Renal cortex interstitium (tissue), 11 donors: ENCODE results near the gene ADRB1. TPM values are rescaled to one million over a fixed set of nuclear protein-coding genes. Genes with fewer than 3 reads are reported as not detected.

Source experiments
- DNase-seq, 11 donors: peaks; one replicate each; pipeline ENCODE4 v3.0.0-alpha.2; 2013; ENCODE audit warnings: low read depth in 9 of 11, low spot score in 4 of 11; ENCODE audit errors: extremely low read depth in 1 of 11
- polyA plus RNA-seq, 3 donors: library from polyadenylated mRNA; unstranded; fragments of 120-200 nt; gene quantifications; one replicate each; pipeline ENCODE4 v1.2.1, GENCODE V29; 2013; ENCODE audit not compliant: insufficient read length in 3 of 3

The ADRB1 gene
- polyA plus RNA-seq, 3 donors = 0.08 TPM; not detected in 2

DNA sequence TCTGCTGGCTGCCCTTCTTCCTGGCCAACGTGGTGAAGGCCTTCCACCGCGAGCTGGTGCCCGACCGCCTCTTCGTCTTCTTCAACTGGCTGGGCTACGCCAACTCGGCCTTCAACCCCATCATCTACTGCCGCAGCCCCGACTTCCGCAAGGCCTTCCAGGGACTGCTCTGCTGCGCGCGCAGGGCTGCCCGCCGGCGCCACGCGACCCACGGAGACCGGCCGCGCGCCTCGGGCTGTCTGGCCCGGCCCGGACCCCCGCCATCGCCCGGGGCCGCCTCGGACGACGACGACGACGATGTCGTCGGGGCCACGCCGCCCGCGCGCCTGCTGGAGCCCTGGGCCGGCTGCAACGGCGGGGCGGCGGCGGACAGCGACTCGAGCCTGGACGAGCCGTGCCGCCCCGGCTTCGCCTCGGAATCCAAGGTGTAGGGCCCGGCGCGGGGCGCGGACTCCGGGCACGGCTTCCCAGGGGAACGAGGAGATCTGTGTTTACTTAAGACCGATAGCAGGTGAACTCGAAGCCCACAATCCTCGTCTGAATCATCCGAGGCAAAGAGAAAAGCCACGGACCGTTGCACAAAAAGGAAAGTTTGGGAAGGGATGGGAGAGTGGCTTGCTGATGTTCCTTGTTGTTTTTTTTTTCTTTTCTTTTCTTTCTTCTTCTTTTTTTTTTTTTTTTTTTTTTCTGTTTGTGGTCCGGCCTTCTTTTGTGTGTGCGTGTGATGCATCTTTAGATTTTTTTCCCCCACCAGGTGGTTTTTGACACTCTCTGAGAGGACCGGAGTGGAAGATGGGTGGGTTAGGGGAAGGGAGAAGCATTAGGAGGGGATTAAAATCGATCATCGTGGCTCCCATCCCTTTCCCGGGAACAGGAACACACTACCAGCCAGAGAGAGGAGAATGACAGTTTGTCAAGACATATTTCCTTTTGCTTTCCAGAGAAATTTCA lies 1.7 kb downstream of the ADRB1 start:
- DNase-seq = peak in 2 of 11 donors; percentile 17 to 26

- DNase-seq = no peak
Observed at GRCh38 chr10:114046087-114046458, 2.4 kb downstream of the ADRB1 start.

DNA sequence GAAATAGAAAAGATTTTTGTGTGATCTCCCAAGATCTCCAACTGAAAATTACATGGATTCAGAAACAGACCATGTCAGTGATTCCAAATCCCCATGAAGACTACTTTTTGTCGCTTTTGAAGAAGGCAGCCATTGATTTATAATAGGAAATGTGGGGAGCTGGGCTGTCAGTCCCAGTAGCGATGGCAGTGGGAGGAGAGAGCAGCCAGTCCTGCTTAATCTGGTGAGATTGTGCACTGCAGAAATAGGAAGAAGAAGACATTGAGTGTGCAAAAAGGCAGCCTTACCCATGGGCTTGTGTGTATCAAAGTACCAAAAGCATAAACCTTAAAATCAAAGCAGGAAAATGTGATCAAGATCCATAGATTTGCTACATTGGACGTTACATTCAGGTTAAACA lies 4.8 kb downstream of the ADRB1 start:
- DNase-seq = no peak

- DNase-seq = no peak
Observed at GRCh38 chr10:114051714-114052113, 8.0 kb downstream of the ADRB1 start.

DNA sequence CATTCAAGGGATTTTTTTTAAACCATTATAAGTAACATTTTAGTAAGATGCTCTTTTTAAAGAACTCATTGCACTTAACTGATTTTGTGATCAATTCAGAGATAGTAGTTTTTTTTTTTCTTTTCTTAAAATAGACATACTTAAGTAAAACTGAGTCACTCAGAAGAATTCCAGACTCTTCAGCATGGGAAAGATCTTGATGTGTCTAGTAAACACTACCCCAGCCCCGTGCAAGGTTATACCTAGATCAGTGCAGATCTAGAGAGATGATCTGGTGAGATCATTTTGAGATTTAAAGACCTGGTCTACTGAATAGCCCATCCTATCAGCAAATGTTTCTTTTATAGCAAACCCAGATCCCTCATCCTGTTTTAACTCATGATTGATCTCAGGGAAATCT lies 8.6 kb downstream of the ADRB1 start:
- DNase-seq = no peak

DNA sequence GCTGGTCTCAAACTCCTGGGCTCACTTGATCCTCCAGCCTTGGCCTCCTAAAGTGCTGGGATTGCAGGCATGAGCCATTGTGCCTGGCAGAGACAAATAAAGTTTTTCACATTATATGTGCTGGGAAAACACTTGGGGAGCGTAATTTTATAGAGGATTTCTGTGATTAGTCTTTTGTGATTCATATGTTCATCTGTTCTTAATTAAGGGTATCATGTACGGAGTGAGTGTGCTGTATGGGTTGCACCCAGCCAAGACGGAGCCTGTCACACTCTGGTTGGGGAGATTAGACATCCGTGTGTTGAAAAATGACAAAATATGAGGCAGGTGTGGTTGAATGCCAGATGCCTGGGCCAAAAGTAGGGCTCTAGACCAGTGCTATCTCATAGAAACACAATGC lies 10.3 kb downstream of the ADRB1 start:
- no peak for DNase-seq

- no peak for DNase-seq
Observed at GRCh38 chr10:114057855-114058254, 14.2 kb downstream of the ADRB1 start.

DNA sequence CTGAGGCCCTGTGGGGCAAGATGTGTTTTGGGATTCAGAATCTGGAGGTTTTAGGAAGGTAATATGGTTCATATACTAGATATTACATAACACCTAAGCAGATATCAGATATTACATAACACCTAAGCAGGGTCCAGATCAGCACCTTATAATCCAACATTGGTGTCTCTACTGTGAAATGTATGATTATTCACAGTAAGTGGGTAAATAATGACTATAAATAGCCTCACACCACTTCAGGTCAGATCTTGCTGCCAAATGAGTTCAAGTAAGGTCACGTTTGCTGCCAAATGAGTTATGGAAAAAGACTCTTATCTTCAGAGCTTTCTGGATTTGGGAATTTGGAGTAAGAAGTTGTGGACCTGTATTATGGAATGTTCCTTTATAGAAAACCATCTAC lies 14.6 kb downstream of the ADRB1 start:
- no peak for DNase-seq

GRCh38 chr10:114059561-114059960 lies 15.9 kb downstream of the ADRB1 start:
- DNase-seq = no peak

- no peak for DNase-seq
Observed at GRCh38 chr10:114060456-114060855, 16.8 kb downstream of the ADRB1 start.

DNA sequence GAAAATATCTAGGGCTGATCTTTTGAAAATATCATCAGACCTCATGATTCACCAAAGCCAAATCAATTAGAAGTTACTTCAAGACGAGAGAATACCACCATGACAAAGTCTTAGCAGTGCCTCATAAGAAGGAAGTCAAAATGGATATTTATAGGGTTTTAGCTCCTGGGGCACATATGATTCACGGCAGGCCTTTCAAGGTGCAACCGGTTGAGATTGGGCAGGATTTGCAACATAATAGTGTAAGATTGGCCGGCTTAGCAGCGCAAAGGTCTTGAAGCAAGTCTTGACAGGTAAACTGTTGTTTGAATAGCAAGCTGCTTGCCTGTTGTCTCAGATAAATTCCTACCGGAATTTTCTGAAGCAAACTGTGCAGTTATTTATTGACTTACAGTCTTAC lies 17.5 kb downstream of the ADRB1 start:
- no peak for DNase-seq

DNA sequence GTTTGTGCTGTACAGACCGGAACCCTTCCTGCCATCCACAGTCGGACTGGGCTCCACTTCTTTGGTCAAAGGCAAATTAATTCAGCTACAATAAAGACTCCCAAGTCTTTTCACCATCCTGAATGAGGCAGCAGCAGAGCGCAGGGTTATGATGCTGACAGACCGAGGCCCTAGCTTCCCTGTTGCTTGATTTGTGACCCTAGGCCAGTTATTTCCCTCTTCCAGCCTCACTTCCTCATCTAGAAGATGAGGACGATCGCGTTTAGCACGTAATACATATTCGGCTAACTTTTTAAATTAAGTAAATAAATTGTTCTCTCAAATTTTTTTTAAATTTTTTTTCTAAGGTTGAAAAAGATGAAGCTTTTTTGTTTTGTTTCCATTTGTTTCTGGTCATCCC lies 18.1 kb downstream of the ADRB1 start:
- no peak for DNase-seq

DNA sequence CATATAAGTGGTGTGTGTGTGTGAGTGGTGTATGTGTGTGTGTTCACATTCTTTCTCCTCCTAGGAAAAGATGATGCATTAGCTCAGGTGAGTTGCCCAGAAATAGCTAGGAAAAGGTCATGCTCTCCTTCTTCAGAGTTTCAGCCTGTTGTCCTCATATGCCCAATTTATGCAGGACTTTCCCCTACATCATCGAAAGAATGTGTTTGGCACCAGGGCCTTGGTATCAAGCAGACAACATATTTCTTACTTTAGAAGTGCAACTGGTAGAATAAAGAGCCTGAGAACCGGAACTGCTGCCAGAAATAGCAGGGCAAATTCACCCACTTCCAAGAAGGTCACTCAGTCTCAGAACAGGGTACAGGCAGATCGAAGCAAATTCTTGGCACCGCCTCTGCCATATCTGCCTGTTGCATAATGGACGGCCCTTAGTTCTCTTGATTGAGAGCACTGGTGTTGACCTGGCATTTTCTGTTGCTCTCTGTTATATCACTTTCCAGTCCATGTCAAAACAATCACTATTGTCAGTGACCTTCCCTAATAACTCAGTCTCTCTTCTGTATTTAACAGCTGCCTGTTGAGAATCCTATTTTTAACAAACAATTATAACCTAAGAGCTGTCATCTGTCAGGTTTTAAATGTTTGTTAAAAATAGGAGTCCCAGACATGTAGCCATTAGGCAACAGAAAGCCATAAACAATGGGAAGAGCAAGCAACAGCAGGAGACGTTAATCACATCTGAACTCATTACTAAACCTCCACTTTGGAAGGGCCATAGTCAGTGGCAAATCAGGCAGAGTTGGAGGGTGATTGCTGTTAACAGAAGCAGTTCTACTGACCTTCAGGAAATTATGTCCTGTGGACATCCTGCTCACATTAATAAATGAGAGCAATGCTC lies 20.7 kb downstream of the ADRB1 start:
- DNase-seq = no peak

GRCh38 chr10:114065049-114065435 lies 21.4 kb downstream of the ADRB1 start:
- no peak for DNase-seq

DNA sequence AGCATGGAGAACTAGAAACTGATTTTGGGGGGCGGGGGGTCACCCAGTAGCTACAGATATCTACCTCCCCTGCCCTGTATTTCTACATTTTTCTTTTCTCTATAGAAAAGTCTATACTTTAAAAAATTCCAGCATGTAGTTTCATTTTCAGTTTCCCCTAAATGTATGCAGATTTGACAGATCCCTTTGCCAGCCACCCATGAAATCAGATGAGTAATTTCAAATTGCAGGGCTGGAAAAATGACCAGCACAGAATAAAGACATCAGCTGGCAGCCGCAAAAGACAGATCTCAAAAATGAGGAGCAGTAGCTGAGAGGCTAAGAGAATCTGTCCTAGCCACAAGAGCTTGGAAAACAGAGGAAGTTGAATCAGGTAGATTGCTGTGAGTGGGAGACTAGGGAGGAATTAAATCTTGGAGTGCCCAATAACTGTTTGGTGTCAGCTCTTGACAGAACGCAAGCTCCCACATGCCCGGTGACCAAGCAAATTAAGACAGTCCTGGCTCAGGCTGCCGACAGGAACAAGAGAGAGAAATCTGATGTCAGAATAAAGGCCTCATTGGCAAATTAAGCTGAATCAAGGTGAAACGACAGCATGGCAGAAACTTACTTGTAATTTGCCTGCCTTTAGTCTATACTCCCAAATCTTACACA lies 24.5 kb downstream of the ADRB1 start:
- DNase-seq = no peak

DNA sequence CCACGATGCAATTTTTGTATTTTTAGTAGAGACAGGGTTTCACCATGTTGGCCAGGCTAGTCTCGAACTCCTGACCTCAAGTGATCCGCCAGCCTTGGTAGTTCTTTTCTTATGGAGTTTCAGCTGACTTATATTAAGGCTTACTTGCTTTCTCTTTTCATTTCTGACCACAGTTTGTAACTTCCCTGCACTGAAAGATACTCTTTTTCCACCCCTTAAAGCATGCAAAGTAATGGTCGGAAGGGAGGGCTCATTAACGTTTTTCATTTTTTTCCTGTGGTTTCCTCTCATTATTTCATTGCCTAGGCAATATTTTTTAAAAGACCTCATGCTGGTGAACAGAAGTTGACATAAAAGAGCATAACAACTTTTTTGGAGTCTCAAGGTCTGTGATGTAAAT lies 27.0 kb downstream of the ADRB1 start:
- DNase-seq = no peak

DNA sequence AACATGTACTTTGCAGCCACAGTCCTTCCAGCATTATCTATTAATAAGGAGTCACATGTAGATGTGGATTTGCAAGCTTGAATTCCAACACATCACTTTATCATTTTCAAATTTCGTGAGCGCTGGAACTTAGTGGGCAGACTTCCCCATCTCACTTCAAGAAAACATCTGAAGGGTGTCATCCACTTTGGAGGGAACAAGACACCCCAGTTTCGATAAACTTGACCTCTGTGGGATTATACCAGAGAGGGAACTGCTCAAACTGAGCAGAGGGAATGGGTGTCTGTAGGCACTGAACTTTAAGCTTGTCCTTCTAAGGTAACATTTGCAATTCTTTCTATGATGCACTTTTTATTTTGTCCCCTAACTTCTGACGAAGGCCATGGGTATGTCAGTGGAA lies 27.5 kb downstream of the ADRB1 start:
- DNase-seq = no peak

- DNase-seq = no peak
Observed at GRCh38 chr10:114073395-114074186, 29.9 kb downstream of the ADRB1 start.

GRCh38 chr10:114075093-114075492 lies 31.4 kb downstream of the ADRB1 start:
- DNase-seq = no peak
